ENCODE measurements around the gene METTL17. TPM values are rescaled to one million over a fixed set of nuclear protein-coding genes. Genes with fewer than 3 reads are reported as not detected.

Gene METTL17
- polyA plus RNA-seq, 6 donors from 2014 or later, result 53.0 to 73.5 (median 59.7) TPM

Other genes with a start within 250 kb of the METTL17 start
- gene EDDM3A, start 244.1 kb upstream of the METTL17 start, polyA plus RNA-seq (ENCODE audit: low read depth in 6 of 6), result under 1 TPM in 3 of 6 donors, not detected in 3; 0.31 to 0.52 (median 0.47) TPM
- gene EDDM3B, start 221.6 kb upstream of the METTL17 start, polyA plus RNA-seq (ENCODE audit: low read depth in 6 of 6), result not detected
- 100 to 1,000 TPM in 5 of 6 donors, 10 to 100 TPM in 1; 94.0 to 368 (median 337) TPM for gene RNASE6, start 208.7 kb upstream of the METTL17 start, polyA plus RNA-seq (ENCODE audit: low read depth in 6 of 6)
- under 1 TPM in 1 of 6 donors, not detected in 5; 0.40 TPM for gene RNASE1, start 187.1 kb upstream of the METTL17 start, polyA plus RNA-seq (ENCODE audit: low read depth in 6 of 6)
- not detected for gene RNASE3, start 98.6 kb upstream of the METTL17 start, polyA plus RNA-seq (ENCODE audit: low read depth in 6 of 6)
- gene RNASE2, start 34.5 kb upstream of the METTL17 start, polyA plus RNA-seq (ENCODE audit: low read depth in 6 of 6), result 1 to 10 TPM in 2 of 6 donors, under 1 TPM in 1, not detected in 3; 0.41 to 1.7 (median 1.3) TPM
- not detected for gene SLC39A2, start 9.3 kb downstream of the METTL17 start, polyA plus RNA-seq (ENCODE audit: low read depth in 6 of 6)
- gene NDRG2, start 35.1 kb downstream of the METTL17 start, polyA plus RNA-seq (ENCODE audit: low read depth in 6 of 6), result 1 to 10 TPM; 5.7 to 9.8 (median 7.1) TPM
- not detected for gene TPPP2, start 40.2 kb downstream of the METTL17 start, polyA plus RNA-seq (ENCODE audit: low read depth in 6 of 6)
- gene RNASE13, start 44.8 kb downstream of the METTL17 start, polyA plus RNA-seq (ENCODE audit: low read depth in 6 of 6), result not detected
- not detected for gene RNASE7, start 52.4 kb downstream of the METTL17 start, polyA plus RNA-seq (ENCODE audit: low read depth in 6 of 6)
- not detected for gene RNASE8, start 67.8 kb downstream of the METTL17 start, polyA plus RNA-seq (ENCODE audit: low read depth in 6 of 6)
- gene ARHGEF40, start 80.3 kb downstream of the METTL17 start, polyA plus RNA-seq (ENCODE audit: low read depth in 6 of 6), result under 1 TPM in 5 of 6 donors, not detected in 1; 0.07 to 0.99 (median 0.27) TPM
- 1 to 10 TPM in 1 of 6 donors, under 1 TPM in 3, not detected in 2; 0.13 to 1.1 (median 0.56) TPM for gene ZNF219, start 108.7 kb downstream of the METTL17 start, polyA plus RNA-seq (ENCODE audit: low read depth in 6 of 6)
- gene TMEM253, start 111.1 kb downstream of the METTL17 start, polyA plus RNA-seq (ENCODE audit: low read depth in 6 of 6), result not detected
- gene OR5AU1, start 166.1 kb downstream of the METTL17 start, polyA plus RNA-seq (ENCODE audit: low read depth in 6 of 6), result not detected

Data from naive B cell (primary cell).